Osteoblast (primary cell): ENCODE measurements around the gene HHIPL1. TPM values are rescaled to one million over a fixed set of nuclear protein-coding genes. Genes with fewer than 3 reads are reported as not detected.

ENCODE experiments used
- DNase-seq: peaks from one replicate; pipeline ENCODE4 v3.0.0; 2011; ENCODE audit warnings: low spot score, mixed read lengths; ENCODE audit not compliant: insufficient read length; ENCODE audit errors: missing footprints
- H2AFZ ChIP-seq: 2 replicates; pipeline ENCODE4 v1.6.0; 2011; ENCODE audit warnings: mild to moderate bottlenecking, low read length
- H3K27ac ChIP-seq: 2 replicates; pipeline ENCODE4 v1.5.1; 2011; ENCODE audit warnings: mild to moderate bottlenecking, low read depth, low read length, moderate library complexity
- H3K27me3 ChIP-seq: 2 replicates; pipeline ENCODE4 v1.6.0; 2012; ENCODE audit warnings: mild to moderate bottlenecking, control low read depth, inconsistent platforms, low read length, moderate library complexity; ENCODE audit not compliant: insufficient read depth
- H3K36me3 ChIP-seq: 2 replicates; pipeline ENCODE4 v1.5.1; 2011; ENCODE audit warnings: mild to moderate bottlenecking, low read length, control low read depth, moderate library complexity; ENCODE audit not compliant: insufficient read depth
- H3K4me1 ChIP-seq: 2 replicates; pipeline ENCODE4 v1.5.1; 2011; ENCODE audit warnings: mild to moderate bottlenecking, low read length, control low read depth, moderate library complexity; ENCODE audit not compliant: insufficient read depth
- H3K4me2 ChIP-seq: 2 replicates; pipeline ENCODE4 v1.6.0; 2011; ENCODE audit warnings: mild to moderate bottlenecking, low read length; ENCODE audit not compliant: insufficient read depth
- H3K4me3 ChIP-seq: fragments of 200-600 bp; sonication (generic); 3 replicates; pipeline ENCODE4 v1.5.1; 2012; ENCODE audit warnings: mild to moderate bottlenecking, low read length, inconsistent platforms; ENCODE audit not compliant: insufficient read depth
- H3K79me2 ChIP-seq: 2 replicates; pipeline ENCODE4 v1.6.0; 2012; ENCODE audit warnings: mild to moderate bottlenecking, low read length, control low read depth, inconsistent platforms; ENCODE audit not compliant: insufficient read depth
- H3K9me3 ChIP-seq: 2 replicates; pipeline ENCODE4 v1.5.1; 2011; ENCODE audit warnings: low read depth, low read length, control low read depth
- H4K20me1 ChIP-seq: 2 replicates; pipeline ENCODE4 v1.6.0; 2012; ENCODE audit warnings: mild to moderate bottlenecking, low read length, control low read depth; ENCODE audit not compliant: insufficient read depth
- total RNA-seq: library from RNA; depleted of rRNA; stranded (reverse); fragments of >200 nt; gene quantifications from 2 replicates; pipeline ENCODE4 v1.2.3, GENCODE V29; 2012
- TF ChIP-seq, protein P1 (sequence below): IDR thresholded peaks from 2 replicates; pipeline ENCODE4 v1.5.1; 2011; ENCODE audit warnings: mild to moderate bottlenecking, low read depth, low read length, moderate library complexity; ENCODE audit errors: extremely low read depth

Gene HHIPL1
- total RNA-seq, 1 donor = 12.3 TPM

DNA sequence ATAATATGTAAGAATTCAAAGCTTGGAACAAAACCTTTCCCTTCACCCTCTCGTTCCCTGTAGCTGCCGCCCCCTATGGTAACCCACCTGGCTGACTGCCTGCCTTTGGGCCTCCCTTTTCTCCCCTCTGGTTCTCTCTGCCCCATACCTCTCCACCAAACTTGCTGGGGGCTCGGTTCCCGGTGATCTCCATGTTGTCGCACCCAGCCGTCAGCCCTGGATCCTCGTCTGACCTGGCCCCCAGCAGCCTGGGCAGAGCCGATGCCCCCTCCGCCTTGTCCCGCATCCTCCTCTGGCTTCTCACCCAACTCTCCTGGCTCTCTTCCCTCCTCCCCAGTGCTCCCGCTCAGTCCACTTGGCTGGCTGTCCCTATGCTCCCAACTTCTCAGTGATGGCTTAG is 43.7 kb downstream of the HHIPL1 start:
- Histone ChIP-seq H3K36me3 (no peaks in the 10 kb centered on the region), H3K4me3 (no peak overlapping the region), H3K4me2 (no peak overlapping the region), H3K27me3 (peaks cover 15% of the 10 kb centered on the region), H2AFZ (no peak overlapping the region), H3K27ac (no peak overlapping the region), H3K4me1 (peaks cover 3% of the 10 kb centered on the region), H4K20me1 (no peaks in the 10 kb centered on the region), H3K9me3 (no peaks in the 10 kb centered on the region), H3K79me2 (no peaks in the 10 kb centered on the region)
- no peak for DNase-seq
- TF ChIP-seq, protein P1, sequence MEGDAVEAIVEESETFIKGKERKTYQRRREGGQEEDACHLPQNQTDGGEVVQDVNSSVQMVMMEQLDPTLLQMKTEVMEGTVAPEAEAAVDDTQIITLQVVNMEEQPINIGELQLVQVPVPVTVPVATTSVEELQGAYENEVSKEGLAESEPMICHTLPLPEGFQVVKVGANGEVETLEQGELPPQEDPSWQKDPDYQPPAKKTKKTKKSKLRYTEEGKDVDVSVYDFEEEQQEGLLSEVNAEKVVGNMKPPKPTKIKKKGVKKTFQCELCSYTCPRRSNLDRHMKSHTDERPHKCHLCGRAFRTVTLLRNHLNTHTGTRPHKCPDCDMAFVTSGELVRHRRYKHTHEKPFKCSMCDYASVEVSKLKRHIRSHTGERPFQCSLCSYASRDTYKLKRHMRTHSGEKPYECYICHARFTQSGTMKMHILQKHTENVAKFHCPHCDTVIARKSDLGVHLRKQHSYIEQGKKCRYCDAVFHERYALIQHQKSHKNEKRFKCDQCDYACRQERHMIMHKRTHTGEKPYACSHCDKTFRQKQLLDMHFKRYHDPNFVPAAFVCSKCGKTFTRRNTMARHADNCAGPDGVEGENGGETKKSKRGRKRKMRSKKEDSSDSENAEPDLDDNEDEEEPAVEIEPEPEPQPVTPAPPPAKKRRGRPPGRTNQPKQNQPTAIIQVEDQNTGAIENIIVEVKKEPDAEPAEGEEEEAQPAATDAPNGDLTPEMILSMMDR = no peak

DNA sequence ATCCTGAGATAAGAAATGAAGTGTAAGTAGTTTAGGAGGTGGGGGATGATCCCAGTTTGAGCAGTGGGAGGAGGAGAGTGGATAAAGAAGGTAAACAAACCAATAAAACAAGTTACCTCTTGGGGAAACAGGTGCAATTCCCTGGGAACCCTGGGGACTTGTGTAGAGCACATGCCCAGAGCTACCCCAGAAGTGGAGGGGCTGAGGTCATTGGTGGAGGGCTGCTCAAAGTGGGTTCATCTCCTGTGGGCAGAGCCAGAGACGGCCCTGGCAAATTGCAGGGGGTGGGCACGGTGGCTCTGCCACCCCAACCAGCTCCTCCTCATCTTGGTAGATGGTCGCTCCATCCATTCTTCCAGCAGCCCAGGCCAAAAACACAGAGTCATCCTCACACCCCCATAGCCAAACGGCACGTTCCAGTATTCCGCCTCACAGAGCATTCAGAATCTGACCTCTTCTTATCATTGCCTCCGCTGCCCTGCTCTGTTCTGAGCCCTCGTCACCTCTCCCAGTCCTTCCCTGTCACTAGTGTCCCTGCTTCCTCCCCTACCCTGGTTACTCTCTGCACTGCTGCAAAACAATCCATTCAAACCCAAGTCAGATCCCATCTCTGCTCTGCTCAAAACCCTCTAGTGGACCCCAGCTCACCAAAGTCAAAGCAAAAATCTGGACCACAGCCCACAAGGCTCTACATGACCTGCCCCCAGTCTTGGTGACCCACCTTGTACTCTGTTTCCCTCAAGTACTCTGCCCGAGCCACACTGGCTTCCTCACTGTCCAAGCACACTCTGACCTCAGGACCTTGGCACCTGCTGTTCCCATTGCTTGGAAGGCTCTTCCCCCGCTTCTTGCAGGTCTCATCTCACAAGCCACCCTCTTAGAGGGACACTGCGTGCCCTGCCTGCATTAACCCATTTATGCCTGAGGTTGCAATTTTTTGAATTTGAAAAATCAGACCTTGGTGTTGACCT is 44.6 kb downstream of the HHIPL1 start:
- H3K4me3 ChIP-seq = no peak overlapping the region
- peaks cover 15% of the 10 kb centered on the region for H3K27me3 ChIP-seq
- no peak for DNase-seq
- H4K20me1 ChIP-seq = no peaks in the 10 kb centered on the region
- TF ChIP-seq, protein P1 = no peak
- H3K27ac ChIP-seq = no peak overlapping the region
- no peaks in the 10 kb centered on the region for H3K36me3 ChIP-seq
- H3K79me2 ChIP-seq = no peaks in the 10 kb centered on the region
- H3K4me2 ChIP-seq = no peak overlapping the region
- H3K9me3 ChIP-seq = no peaks in the 10 kb centered on the region
- peaks cover 3% of the 10 kb centered on the region for H3K4me1 ChIP-seq
- H2AFZ ChIP-seq = no peak overlapping the region

DNA sequence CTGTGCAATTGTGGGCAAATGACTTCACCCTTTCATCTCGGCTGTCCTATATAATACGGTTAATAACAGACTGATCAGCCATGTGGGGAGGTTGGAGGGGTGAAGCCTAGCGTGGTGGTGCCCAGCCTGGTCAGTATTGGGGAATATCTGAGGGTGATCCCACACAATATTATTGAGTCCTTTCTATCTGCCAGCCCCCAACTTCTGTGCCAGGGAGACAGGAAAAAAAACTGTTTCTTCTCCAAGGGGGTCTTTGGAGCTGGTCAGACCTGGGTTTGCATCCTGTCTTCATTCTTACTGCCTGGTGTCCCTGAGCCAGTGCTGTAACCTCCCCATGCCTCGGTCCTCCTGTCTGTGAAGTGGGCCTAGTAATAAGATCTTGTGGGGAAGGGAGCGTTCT is 45.7 kb downstream of the HHIPL1 start:
- no peak overlapping the region for H2AFZ ChIP-seq
- DNase-seq = no peak
- TF ChIP-seq, protein P1 = no peak
- H3K27ac ChIP-seq = no peak overlapping the region
- H3K4me3 ChIP-seq = no peak overlapping the region
- peaks cover 13% of the 10 kb centered on the region for H3K27me3 ChIP-seq
- H3K9me3 ChIP-seq = no peaks in the 10 kb centered on the region
- H3K4me2 ChIP-seq = no peak overlapping the region
- H4K20me1 ChIP-seq = no peaks in the 10 kb centered on the region
- no peaks in the 10 kb centered on the region for H3K4me1 ChIP-seq
- H3K36me3 ChIP-seq = no peaks in the 10 kb centered on the region
- no peaks in the 10 kb centered on the region for H3K79me2 ChIP-seq

DNA sequence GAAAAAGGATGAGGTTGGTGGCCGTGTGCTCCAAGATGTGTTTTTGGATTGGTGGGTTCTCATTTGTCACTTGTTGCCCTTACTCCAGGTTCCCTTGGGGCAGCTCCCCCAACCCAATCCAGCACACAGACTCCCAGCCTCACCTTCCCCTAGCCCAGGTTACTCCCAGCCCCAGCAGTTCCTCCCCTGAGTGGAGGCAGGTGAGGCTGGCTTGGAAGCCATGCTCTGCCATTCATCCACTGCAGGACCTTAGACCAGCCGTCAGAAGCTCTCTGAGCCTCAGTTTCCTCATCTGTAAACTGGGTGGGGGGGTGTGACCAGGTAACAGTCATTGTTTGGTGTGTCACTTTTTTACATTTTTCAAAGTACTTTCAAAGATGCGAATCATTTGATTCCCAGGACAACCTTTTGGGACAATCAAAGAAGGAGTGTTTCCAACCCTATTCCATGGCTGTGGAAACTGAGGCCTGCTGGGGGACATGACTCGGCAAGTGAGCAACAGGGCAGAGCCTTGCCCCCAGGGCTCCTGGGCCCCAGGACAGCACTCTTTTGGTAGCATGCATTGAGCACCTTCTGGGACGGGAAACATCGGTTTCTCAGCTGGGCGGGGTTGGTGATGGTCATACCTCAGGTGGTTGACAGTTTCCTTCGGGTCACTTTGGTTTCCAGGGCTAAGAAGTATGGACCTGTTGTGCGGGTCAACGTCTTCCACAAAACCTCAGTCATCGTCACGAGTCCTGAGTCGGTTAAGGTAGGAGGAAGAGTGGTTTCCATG is 46.4 kb downstream of the HHIPL1 start:
- TF ChIP-seq, protein P1 = no peak
- Histone ChIP-seq H3K27ac (no peak overlapping the region), H2AFZ (no peak overlapping the region), H3K4me1 (no peaks in the 10 kb centered on the region), H3K79me2 (no peaks in the 10 kb centered on the region), H4K20me1 (no peaks in the 10 kb centered on the region), H3K4me3 (no peak overlapping the region), H3K9me3 (no peaks in the 10 kb centered on the region), H3K4me2 (no peak overlapping the region), H3K36me3 (no peaks in the 10 kb centered on the region), H3K27me3 (peaks cover 13% of the 10 kb centered on the region)
- DNase-seq = no peak
